ENCODE measurements around the gene LPAR1. TPM values are rescaled to one million over a fixed set of nuclear protein-coding genes. Genes with fewer than 3 reads are reported as not detected.

LPAR1 gene
- total RNA-seq, 2 donors from 2014 or later: 27.2 to 27.3 TPM

DNA sequence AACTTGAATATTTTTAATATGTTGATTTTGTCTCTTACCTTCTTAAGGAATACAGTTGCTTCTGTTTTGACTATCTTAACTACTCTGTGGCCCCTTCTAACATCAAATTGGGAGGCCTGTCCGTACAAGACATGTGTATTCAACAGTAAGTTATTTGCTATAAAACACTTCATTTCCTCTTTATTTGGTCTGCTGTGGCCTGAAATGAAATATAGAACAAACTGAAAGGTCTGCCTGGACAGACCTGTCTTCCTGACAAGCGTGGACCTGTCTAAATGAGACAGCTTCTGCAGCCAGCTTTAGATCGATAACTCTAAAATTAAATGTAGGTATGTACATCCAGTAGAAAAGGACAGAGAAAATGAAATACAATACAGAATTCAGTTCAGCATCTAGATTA is 2.2 kb upstream of the LPAR1 start:
- ATAC-seq: no peak
- DNase-seq: no peak
- intact Hi-C loops (cut with DNase I): no loop called here

GRCh38 chr9:111039231-111039906 is 1.1 kb upstream of the LPAR1 start:
- intact Hi-C loops (cut with DNase I): no loop called here
- DNase-seq (no peak), ATAC-seq (no peak)

- ATAC-seq: peak; percentile 36 to 48
- peak; percentile 35 for DNase-seq
- intact Hi-C loops (cut with DNase I): no loop called here
Observed at GRCh38 chr9:111037708-111038330, 451 bp downstream of the LPAR1 start.

GRCh38 chr9:111037356-111037707 is 938 bp downstream of the LPAR1 start:
- intact Hi-C loops (cut with DNase I): no loop called here
- peak in 1 of 2 donors; percentile 2 for ATAC-seq
- DNase-seq: no peak

- intact Hi-C loops (cut with DNase I): no loop called here
- no peak for ATAC-seq
- DNase-seq: no peak
Observed at GRCh38 chr9:111036946-111037345, 1.3 kb downstream of the LPAR1 start.

DNA sequence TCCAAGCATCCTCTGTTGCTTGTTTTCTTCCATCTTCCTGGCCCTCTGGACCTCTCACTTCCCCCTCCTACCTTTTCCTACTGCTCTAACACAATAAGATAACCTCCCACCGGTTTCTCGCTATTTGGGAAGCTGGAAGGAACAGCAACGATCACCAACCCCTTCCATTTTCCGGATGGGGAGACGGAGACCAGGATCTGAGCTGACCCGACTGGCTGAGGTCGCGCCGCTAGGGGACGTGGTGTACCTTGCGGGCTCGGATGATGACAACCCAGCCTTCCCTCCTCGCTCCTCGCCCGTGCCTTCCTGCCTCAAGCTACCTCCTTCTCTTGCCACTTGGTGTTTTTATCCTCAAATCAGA is 1.9 kb downstream of the LPAR1 start:
- intact Hi-C loops (cut with DNase I): no loop called here
- ATAC-seq (peak in 1 of 2 donors; percentile 53), DNase-seq (peak; percentile 70)

- no peak for ATAC-seq
- DNase-seq: no peak
- intact Hi-C loops (cut with DNase I): no loop called here
Observed at GRCh38 chr9:111035543-111036428, 2.5 kb downstream of the LPAR1 start.

DNA sequence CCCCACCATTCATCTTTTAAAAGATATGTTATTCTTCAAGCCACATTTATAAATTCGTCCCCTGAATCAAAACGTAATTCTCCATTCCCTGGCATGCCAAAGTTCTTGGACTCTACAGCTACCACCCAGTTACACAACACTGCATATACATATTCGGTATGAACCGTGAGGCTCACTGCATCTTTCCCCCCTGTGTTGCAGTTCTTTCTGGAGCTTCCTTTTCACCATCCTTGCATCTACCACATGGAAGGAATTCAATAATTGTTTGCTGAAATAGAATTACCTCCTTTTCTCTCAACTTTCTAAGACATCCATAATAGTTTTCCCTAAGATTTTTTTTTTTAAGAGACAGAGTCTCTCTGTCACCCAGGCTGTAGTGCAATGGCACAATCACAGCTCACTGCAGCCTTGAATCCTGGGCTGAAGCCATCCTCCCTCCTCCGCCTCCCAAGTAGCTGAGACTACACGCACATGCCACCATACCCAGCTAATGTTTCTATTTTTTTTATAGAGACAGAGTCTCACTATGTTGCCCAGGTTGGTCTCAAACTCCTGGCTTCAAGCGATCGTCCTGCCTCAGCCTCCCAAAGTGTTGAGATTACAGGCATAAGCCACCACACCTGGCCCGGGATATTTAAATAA is 3.3 kb downstream of the LPAR1 start:
- no peak for ATAC-seq
- no peak for DNase-seq
- intact Hi-C loops (cut with DNase I): no loop called here

- intact Hi-C loops (cut with DNase I): no loop called here
- DNase-seq: no peak
- ATAC-seq: no peak
Observed at GRCh38 chr9:111034170-111034897, 3.9 kb downstream of the LPAR1 start.

DNA sequence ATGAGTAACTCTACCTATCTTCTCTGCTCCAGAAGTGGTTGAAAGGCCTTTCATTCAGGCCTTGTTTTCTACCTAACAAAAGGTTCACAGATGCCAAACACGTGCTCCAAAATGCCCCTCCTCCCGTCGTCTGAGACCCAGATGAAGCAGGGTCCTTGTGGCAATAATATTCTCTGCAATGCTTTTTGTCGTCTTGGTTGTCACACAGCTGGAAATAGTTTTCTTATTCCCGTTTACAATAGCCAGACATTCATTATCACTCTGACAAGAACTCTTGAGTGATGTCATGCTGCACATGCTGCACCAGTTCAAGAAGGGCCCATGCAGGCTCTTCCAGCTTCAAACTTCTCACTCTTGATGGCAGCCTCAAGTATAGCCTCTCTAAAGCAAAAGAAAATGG is 7.8 kb downstream of the LPAR1 start:
- DNase-seq: no peak
- intact Hi-C loops (cut with DNase I): no loop called here
- peak in 1 of 2 donors; percentile 38 for ATAC-seq

DNA sequence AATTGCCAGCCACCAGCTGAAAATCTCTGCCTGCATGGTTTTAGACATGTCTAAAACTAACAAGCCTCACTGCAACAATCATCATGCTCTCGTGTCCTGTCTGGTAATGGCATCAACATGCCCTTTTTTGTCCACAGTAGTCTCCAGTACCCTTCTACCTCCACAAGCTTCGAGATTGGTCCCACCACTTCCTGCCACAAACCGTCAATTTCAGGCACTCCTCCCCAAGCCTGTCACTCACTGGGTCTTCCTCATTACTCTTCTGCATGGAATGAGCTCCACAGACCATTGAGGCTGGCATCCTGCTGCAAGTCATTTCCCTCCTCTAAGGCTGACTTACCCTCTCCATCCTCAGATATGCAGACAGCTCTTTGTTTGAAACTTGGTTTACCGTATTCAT is 9.0 kb downstream of the LPAR1 start:
- no peak for DNase-seq
- ATAC-seq: no peak
- intact Hi-C loops (cut with DNase I): no loop called here

- ATAC-seq (no peak), DNase-seq (no peak)
- intact Hi-C loops (cut with DNase I): no loop called here
Observed at GRCh38 chr9:111027798-111028197, 10.5 kb downstream of the LPAR1 start.

- intact Hi-C loops (cut with DNase I): no loop called here
- DNase-seq (no peak), ATAC-seq (peak in 1 of 2 donors; percentile 23)
Observed at GRCh38 chr9:111023128-111023527, 15.1 kb downstream of the LPAR1 start.

DNA sequence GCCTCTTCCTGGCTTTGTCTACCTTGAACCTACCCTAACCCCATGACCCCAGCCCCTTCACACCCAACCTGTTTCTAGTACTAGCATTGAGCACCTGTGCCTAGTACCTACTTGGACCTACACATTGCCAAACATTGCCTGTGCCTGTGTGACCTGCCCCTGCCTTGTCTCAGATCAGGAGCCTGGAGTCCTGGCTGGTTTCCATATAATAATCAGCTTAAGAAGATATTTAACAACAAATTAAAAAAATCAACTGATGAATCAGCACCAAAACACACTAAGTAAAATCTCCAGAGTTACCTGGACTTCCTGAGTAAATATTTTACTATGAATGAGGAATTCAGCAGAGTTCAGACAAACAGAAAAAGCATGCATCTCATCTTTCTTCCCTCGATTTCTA is 17.7 kb downstream of the LPAR1 start:
- ATAC-seq: no peak
- no peak for DNase-seq
- intact Hi-C loops (cut with DNase I): no loop called here

DNA sequence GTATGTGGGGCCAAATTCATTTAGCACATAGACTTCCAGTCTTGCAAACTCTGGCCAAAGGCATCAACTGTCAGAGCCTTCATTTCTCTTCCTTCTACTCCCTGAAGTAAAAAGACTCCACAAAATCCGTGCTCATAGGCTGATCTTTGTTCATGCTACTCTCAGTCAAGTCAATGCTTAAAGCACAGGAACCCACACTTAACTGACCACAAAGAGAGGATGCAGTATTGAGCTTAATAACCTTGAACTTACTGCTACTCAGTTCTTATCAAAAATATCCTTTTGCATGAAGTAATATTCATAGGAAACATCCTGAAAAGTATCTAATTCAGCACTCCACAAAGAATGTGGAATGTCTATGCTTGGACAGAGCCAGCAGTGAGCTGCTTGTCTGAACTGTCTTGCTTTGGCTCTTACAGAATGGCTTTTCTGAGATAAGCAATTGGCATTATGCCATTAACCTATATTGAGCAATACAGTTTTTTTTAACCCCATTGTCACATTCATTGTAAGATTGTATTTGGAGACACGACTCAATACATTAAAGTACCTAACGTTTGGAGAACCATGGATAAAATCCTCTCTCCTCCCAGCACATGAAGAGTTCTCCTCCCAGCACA is 21.7 kb downstream of the LPAR1 start:
- intact Hi-C loops (cut with DNase I): no loop called here
- ATAC-seq (peak; percentile 27 to 73), DNase-seq (no peak)

- intact Hi-C loops (cut with DNase I): no loop called here
- ATAC-seq: no peak
- DNase-seq: no peak
Observed at GRCh38 chr9:111016016-111016415, 22.3 kb downstream of the LPAR1 start.

GRCh38 chr9:111013707-111014106 is 24.6 kb downstream of the LPAR1 start:
- ATAC-seq (no peak), DNase-seq (no peak)
- intact Hi-C loops (cut with DNase I): no loop called here

GRCh38 chr9:111013250-111013649 is 25.0 kb downstream of the LPAR1 start:
- intact Hi-C loops (cut with DNase I): no loop called here

More at GRCh38 chr9:111013250-111013649, 25.0 kb downstream of the LPAR1 start:
- ATAC-seq (no peak), DNase-seq (no peak)

Data from left cardiac atrium (tissue), 4 donors.